Measurements from ENCODE around the gene ZCCHC24.

GRCh38 chr10:79374312-79375191, 70.9 kb downstream of the ZCCHC24 start:
- TF ChIP-seq CTCF (IDR thresholded peaks at IDR 0.05) (peak; percentile 97 to 99 (median 98)), EP300 (IDR thresholded peaks at IDR 0.05) (no peak), POLR2A (IDR thresholded peaks at IDR 0.05; ENCODE audit: low read depth) (no peak), POLR2AphosphoS5 (IDR thresholded peaks at IDR 0.05) (peak in 1 of 2 donors; percentile 64)

Data from esophagus muscularis mucosa (tissue), 4 donors.